GM12878 (cell line): Measurements from ENCODE around the gene LSM3. TPM values are rescaled to one million over a fixed set of nuclear protein-coding genes. Genes with fewer than 3 reads are reported as not detected.

Experiments used
- ATAC-seq: fragments of 200-7000 bp; cut with Tn5 transposase; 3 replicates; pipeline ENCODE4 v1.9.1; 2020; ENCODE audit warnings: mild to moderate bottlenecking, moderate library complexity
- BruUV-seq: library from RNA; stranded (reverse); fragments of 400-500 nt; replicated peaks from 2 replicates; lab custom pipeline; 2021; lab: Mats Ljungman, UMichigan
- CTCF ChIA-PET: fragments of 300-600 bp; sonication (Branson Sonifier 250); formaldehyde crosslinking; extraction: SDS; loops from one replicate; lab custom pipeline; 2021; ENCODE audit warnings: inconsistent platforms; lab: Yijun Ruan, JAX
- POLR2A ChIA-PET: fragments of 350-600 bp; formaldehyde crosslinking; extraction: SDS; loops from one replicate; lab custom pipeline; 2021; ENCODE audit warnings: inconsistent platforms; lab: Charles Lee
- RAD21 ChIA-PET: fragments of 300-600 bp; sonication (Branson Sonifier 250); formaldehyde crosslinking; loops from one replicate; lab custom pipeline; 2023; ENCODE audit warnings: antibody characterized with exemption; ENCODE audit not compliant: unreplicated experiment; lab: Charles Lee
- SMC1A ChIA-PET: fragments of 300-600 bp; sonication (Branson Sonifier 250); formaldehyde crosslinking; loops from one replicate; lab custom pipeline; 2023; ENCODE audit not compliant: unreplicated experiment, uncharacterized antibody; lab: Charles Lee
- DNase-seq: peaks from one replicate; pipeline ENCODE4 v3.0.0-alpha.2; 2011; ENCODE audit warnings: low read depth, low spot score
- FAIRE-seq: peaks from 3 replicates; lab custom pipeline; 2011; peaks lifted over from hg19 to GRCh38; lab: Jason Lieb, UNC
- H2AFZ ChIP-seq: 2 replicates; pipeline ENCODE4 v1.6.0; 2011; ENCODE audit warnings: low read depth, low read length, control low read depth; ENCODE audit not compliant: control insufficient read depth
- H3K27ac ChIP-seq: 2 replicates; pipeline ENCODE4 v1.5.1; 2011; ENCODE audit warnings: control low read depth; ENCODE audit not compliant: control insufficient read depth, insufficient read depth
- H3K27me3 ChIP-seq, 2 experiments: replicated peaks in 1 of 2; 2 replicates each; pipeline versions ENCODE4 v1.6.0 to v1.6.1; 2011; ENCODE audit warnings: low read length in 1 of 2; ENCODE audit not compliant: control insufficient read depth in 2 of 2, insufficient read depth in 2 of 2
- H3K36me3 ChIP-seq, 2 experiments: 2 replicates each; pipeline ENCODE4 v1.5.1; 2011; ENCODE audit warnings: low read length in 1 of 2; ENCODE audit not compliant: control insufficient read depth in 2 of 2, insufficient read depth in 2 of 2
- H3K4me1 ChIP-seq: 2 replicates; pipeline ENCODE4 v1.6.1; 2011; ENCODE audit warnings: mild to moderate bottlenecking, low read length, moderate library complexity, mixed read lengths; ENCODE audit not compliant: control insufficient read depth, insufficient read depth
- H3K4me2 ChIP-seq: 2 replicates; pipeline ENCODE4 v1.6.0; 2011; ENCODE audit warnings: control low read depth; ENCODE audit not compliant: control insufficient read depth, insufficient read depth
- H3K4me3 ChIP-seq: fragments of 200-600 bp; sonication (generic); 2 replicates; pipeline ENCODE4 v1.5.1; 2016
- H3K79me2 ChIP-seq: 2 replicates; pipeline ENCODE4 v1.6.0; 2011; ENCODE audit warnings: low read length; ENCODE audit not compliant: control insufficient read depth, insufficient read depth
- H3K9ac ChIP-seq: 2 replicates; pipeline ENCODE4 v1.8.0; 2011; ENCODE audit warnings: low read length, control low read depth, mixed read lengths; ENCODE audit not compliant: control insufficient read depth, insufficient read depth
- H3K9me3 ChIP-seq: replicated peaks from 3 replicates; pipeline ENCODE4 v1.5.1; 2011; ENCODE audit warnings: mild to moderate bottlenecking, low read length; ENCODE audit not compliant: control insufficient read depth, insufficient read depth
- H4K20me1 ChIP-seq: 2 replicates; pipeline ENCODE4 v1.6.0; 2011; ENCODE audit not compliant: control insufficient read depth, insufficient read depth
- BCLAF1 ChIP-seq: fragments of 450-650 bp; IDR thresholded peaks from 2 replicates; pipeline ENCODE4 v1.6.1; 2017; ENCODE audit warnings: antibody characterized with exemption, mild to moderate bottlenecking, moderate library complexity
- EGR1 ChIP-seq, 2 experiments: IDR thresholded peaks; 1 replicate in 1 of 2; 2 replicates in 1 of 2; pipeline ENCODE4 v1.6.1; 2011 to 2012; ENCODE audit warnings: low read depth in 2 of 2, low read length in 2 of 2, borderline replicate concordance in 1 of 2, mild to moderate bottlenecking in 1 of 2, moderate library complexity in 1 of 2
- EZH2 ChIP-seq: IDR thresholded peaks from 2 replicates; pipeline ENCODE4 v1.6.1; 2012; ENCODE audit warnings: low read depth, mild to moderate bottlenecking, control low read depth, inconsistent platforms, low read length, borderline replicate concordance; ENCODE audit not compliant: control insufficient read depth
- HCFC1 ChIP-seq: fragments of 150-350 bp; IDR thresholded peaks from 2 replicates; pipeline ENCODE4 v1.6.1; 2014; ENCODE audit warnings: low read length
- IRF4 ChIP-seq: IDR thresholded peaks from 2 replicates; pipeline ENCODE4 v1.6.1; 2011; ENCODE audit warnings: low read depth, low read length
- KDM1A ChIP-seq: fragments of 200-600 bp; sonication (generic); IDR thresholded peaks from 2 replicates; pipeline ENCODE4 v1.6.1; 2016; ENCODE audit warnings: borderline replicate concordance
- MYC ChIP-seq: IDR thresholded peaks from 2 replicates; pipeline ENCODE4 v1.6.1; 2011; ENCODE audit warnings: mild to moderate bottlenecking, low read length, moderate library complexity, inconsistent platforms; ENCODE audit not compliant: insufficient read depth, insufficient replicate concordance, insufficient read length, severe bottlenecking
- PRDM15 ChIP-seq: fragments of 450-650 bp; formaldehyde crosslinking; IDR thresholded peaks from 2 replicates; pipeline ENCODE4 v1.4.0; 2020; ENCODE audit warnings: mild to moderate bottlenecking, moderate library complexity
- SMARCA5 ChIP-seq: fragments of 450-650 bp; IDR thresholded peaks from 2 replicates; pipeline ENCODE4 v1.6.1; 2017; ENCODE audit warnings: mild to moderate bottlenecking
- ZNF384 ChIP-seq: IDR thresholded peaks from 2 replicates; pipeline ENCODE4 v1.6.1; 2012; ENCODE audit warnings: low read depth, mild to moderate bottlenecking, low read length, improper control_type of control experiment, borderline replicate concordance
- WGBS: methylation state at CpG from one replicate; pipeline ENCODE4 v1.1.6; 2016; ENCODE audit warnings: low lambda C conversion rate; ENCODE audit not compliant: insufficient replicate concordance, insufficient coverage; ENCODE audit errors: missing lambda C conversion rate; 5-methylcytosine and 5-hydroxymethylcytosine counted together
- in situ Hi-C: fragments of 300-500 bp; cut with MboI; formaldehyde crosslinking; loops from 9 replicates; pipeline ENCODE4 v1.14.3; 2018; ENCODE audit warnings: mixed read lengths
- intact Hi-C: fragments of 100-400 bp; cut with micrococcal nuclease; formaldehyde crosslinking; loops from one replicate; pipeline ENCODE4 v1.14.2; 2022; ENCODE audit not compliant: unreplicated experiment
- polyA plus RNA-seq, 11 experiments: library from polyadenylated mRNA; depleted of rRNA in 4 of 11; unstranded in 6 of 11; stranded (reverse) in 5 of 11; fragments of >200 nt; fragmentation: Nextera tagmentation in 4 of 11; fragmentation: Illumina TruSeq in 1 of 11; extraction: Ambion mirVana in 4 of 11; extraction: Trizol in 1 of 11; gene quantifications; 1 replicate in 1 of 11; 2 replicates in 10 of 11; pipeline versions ENCODE4 v1.2.1 to v1.2.3, GENCODE V29; 2011 to 2016; ENCODE audit warnings: inconsistent platforms in 2 of 11, missing spikeins in 2 of 11, low read depth in 1 of 11
- total RNA-seq, 4 experiments: library from RNA; depleted of rRNA in 3 of 4; stranded (reverse); fragments of >200 nt in 3 of 4; fragmentation: Illumina TruSeq in 1 of 4; extraction: Trizol in 1 of 4; gene quantifications; 2 replicates each; pipeline versions ENCODE4 v1.2.1 to v1.2.3, GENCODE V29; 2013 to 2021
- TF ChIP-seq, protein P1 (sequence below): fragments of 450-650 bp; formaldehyde crosslinking; IDR thresholded peaks from 2 replicates; pipeline ENCODE4 v1.5.0; 2022; ENCODE audit warnings: mild to moderate bottlenecking, missing genetic modification characterization

LSM3 gene
- total and polyA plus RNA-seq, 10 of the 15 experiments (the other 5 are each of a cell fraction or from before 2014, with no cell fraction given), result 15.5 to 111 (median 29.1) TPM

DNA sequence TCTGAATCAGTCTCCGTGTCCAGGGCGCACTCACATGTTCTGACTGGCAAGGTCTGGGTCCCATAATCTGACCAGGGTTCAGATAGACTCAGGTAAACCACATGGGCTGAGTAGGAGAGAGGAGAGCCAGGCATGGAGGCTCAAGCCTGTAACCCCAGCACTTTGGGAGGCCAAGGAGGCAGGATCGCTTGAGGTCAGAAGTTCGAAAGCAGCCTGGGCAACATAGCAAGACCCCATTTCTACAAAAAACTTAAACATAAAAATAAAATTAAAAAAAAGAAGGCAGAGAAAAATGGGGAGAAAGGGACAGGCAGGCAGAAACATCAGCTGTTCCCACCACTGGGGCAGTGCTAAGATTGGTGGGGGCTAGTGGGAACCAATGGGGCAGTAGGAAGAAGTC, 48.4 kb upstream of the LSM3 start:
- BruUV-seq, result no TSS peak
- RAD21 ChIA-PET, result no interaction called here
- H3K27me3 ChIP-seq, result no peaks in the 10 kb centered on the region
- TF ChIP-seq ZNF384 (no peak), EZH2 (no peak), SMARCA5 (no peak), MYC (no peak), KDM1A (no peak), BCLAF1 (no peak), EGR1 (IDR thresholded peaks at IDR 0.05; ENCODE audit: borderline replicate concordance in 1 of 2, low read depth in 2 of 2, low read length in 2 of 2) (no peak), HCFC1 (no peak), IRF4 (no peak), PRDM15 (no peak)
- TF ChIP-seq, protein P1, sequence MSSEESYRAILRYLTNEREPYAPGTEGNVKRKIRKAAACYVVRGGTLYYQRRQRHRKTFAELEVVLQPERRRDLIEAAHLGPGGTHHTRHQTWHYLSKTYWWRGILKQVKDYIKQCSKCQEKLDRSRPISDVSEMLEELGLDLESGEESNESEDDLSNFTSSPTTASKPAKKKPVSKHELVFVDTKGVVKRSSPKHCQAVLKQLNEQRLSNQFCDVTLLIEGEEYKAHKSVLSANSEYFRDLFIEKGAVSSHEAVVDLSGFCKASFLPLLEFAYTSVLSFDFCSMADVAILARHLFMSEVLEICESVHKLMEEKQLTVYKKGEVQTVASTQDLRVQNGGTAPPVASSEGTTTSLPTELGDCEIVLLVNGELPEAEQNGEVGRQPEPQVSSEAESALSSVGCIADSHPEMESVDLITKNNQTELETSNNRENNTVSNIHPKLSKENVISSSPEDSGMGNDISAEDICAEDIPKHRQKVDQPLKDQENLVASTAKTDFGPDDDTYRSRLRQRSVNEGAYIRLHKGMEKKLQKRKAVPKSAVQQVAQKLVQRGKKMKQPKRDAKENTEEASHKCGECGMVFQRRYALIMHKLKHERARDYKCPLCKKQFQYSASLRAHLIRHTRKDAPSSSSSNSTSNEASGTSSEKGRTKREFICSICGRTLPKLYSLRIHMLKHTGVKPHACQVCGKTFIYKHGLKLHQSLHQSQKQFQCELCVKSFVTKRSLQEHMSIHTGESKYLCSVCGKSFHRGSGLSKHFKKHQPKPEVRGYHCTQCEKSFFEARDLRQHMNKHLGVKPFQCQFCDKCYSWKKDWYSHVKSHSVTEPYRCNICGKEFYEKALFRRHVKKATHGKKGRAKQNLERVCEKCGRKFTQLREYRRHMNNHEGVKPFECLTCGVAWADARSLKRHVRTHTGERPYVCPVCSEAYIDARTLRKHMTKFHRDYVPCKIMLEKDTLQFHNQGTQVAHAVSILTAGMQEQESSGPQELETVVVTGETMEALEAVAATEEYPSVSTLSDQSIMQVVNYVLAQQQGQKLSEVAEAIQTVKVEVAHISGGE (CRISPR knock-in tag), result no peak

More for the DNA sequence above, 48.4 kb upstream of the LSM3 start:
- POLR2A ChIA-PET, result no interaction called here
- no peak overlapping the region for H2AFZ ChIP-seq
- H3K27ac ChIP-seq, result no peak overlapping the region
- intact Hi-C loops (no loop called here), in situ Hi-C loops (no loop called here)
- H3K4me3 ChIP-seq, result no peak overlapping the region
- H4K20me1 ChIP-seq, result no peaks in the 10 kb centered on the region
- no peak overlapping the region for H3K4me2 ChIP-seq
- no peak for FAIRE-seq
- ATAC-seq, result no peak
- CTCF ChIA-PET, result no interaction called here
- peaks cover 30% of the 10 kb centered on the region for H3K79me2 ChIP-seq
- peaks cover 8% of the 10 kb centered on the region for H3K4me1 ChIP-seq
- WGBS, result 100% methylated on average over 4 of the region's 4 CpGs
- peaks cover 25 to 30% of the 10 kb centered on the region in 2 experiments for H3K36me3 ChIP-seq
- DNase-seq, result no peak
- H3K9ac ChIP-seq, result no peak overlapping the region
- SMC1A ChIA-PET, result no interaction called here
- H3K9me3 ChIP-seq, result no peaks in the 10 kb centered on the region
